PC-9 (cell line): ENCODE results near the gene UXS1. TPM values are rescaled to one million over a fixed set of nuclear protein-coding genes. Genes with fewer than 3 reads are reported as not detected.

Experiments used
- BruUV-seq: library from RNA; stranded (reverse); fragments of 400-500 nt; replicated peaks from 2 replicates; lab custom pipeline; 2021; lab: Mats Ljungman, UMichigan
- CTCF ChIA-PET: fragments of 300-600 bp; sonication (Branson Sonifier 250); formaldehyde crosslinking; loops from one replicate; lab custom pipeline; 2022; ENCODE audit warnings: antibody characterized with exemption; lab: Charles Lee
- POLR2A ChIA-PET: fragments of 300-600 bp; sonication (Branson Sonifier 250); formaldehyde crosslinking; loops from one replicate; lab custom pipeline; 2022; ENCODE audit warnings: antibody characterized with exemption; ENCODE audit not compliant: unreplicated experiment; lab: Charles Lee
- DNase-seq, 2 experiments: peaks; one replicate each; pipeline versions ENCODE4 v3.0.0 to v3.0.0-alpha.2; 2015 to 2022; ENCODE audit warnings: mixed read lengths in 1 of 2
- H2AFZ ChIP-seq: fragments of 200-600 bp; sonication (generic); 2 replicates; pipeline ENCODE4 v1.8.1; 2017; ENCODE audit warnings: antibody characterized with exemption
- H3F3A ChIP-seq: fragments of 200-600 bp; sonication (generic); 2 replicates; pipeline ENCODE4 v1.8.1; 2017; ENCODE audit warnings: antibody characterized with exemption, mild to moderate bottlenecking, low read depth; ENCODE audit not compliant: insufficient read depth
- H3K27ac ChIP-seq: fragments of 200-600 bp; sonication (generic); 2 replicates; pipeline ENCODE4 v1.6.1; 2016; ENCODE audit warnings: mixed run types
- H3K27me3 ChIP-seq: fragments of 200-600 bp; sonication (generic); 2 replicates; pipeline ENCODE4 v1.6.1; 2016; ENCODE audit warnings: low read depth, mixed run types; ENCODE audit not compliant: insufficient read depth
- H3K36me3 ChIP-seq: fragments of 200-600 bp; sonication (generic); 2 replicates; pipeline ENCODE4 v1.6.1; 2016; ENCODE audit warnings: low read depth, mixed run types
- H3K4me1 ChIP-seq: fragments of 200-600 bp; sonication (generic); replicated peaks from 2 replicates; pipeline ENCODE4 v1.6.1; 2016; ENCODE audit warnings: mixed run types; ENCODE audit not compliant: insufficient read depth
- H3K4me2 ChIP-seq: fragments of 200-600 bp; sonication (generic); 2 replicates; pipeline ENCODE4 v1.6.1; 2017; ENCODE audit warnings: mixed run types
- H3K4me3 ChIP-seq: fragments of 200-600 bp; sonication (generic); 2 replicates; pipeline ENCODE4 v1.6.1; 2016; ENCODE audit warnings: mixed run types
- H3K79me2 ChIP-seq: fragments of 200-600 bp; sonication (generic); 2 replicates; pipeline ENCODE4 v1.6.1; 2017; ENCODE audit warnings: low read depth, mixed run types
- H3K9me2 ChIP-seq: fragments of 200-600 bp; sonication (generic); 2 replicates; pipeline ENCODE4 v1.8.1; 2017; ENCODE audit warnings: mild to moderate bottlenecking; ENCODE audit not compliant: insufficient read depth
- H3K9me3 ChIP-seq: fragments of 200-600 bp; sonication (generic); 2 replicates; pipeline ENCODE4 v1.8.1; 2016; ENCODE audit warnings: low read depth; ENCODE audit not compliant: insufficient read depth
- H4K20me1 ChIP-seq: fragments of 200-600 bp; sonication (generic); 2 replicates; pipeline ENCODE4 v1.8.1; 2017; ENCODE audit not compliant: insufficient read depth
- CTCF ChIP-seq: fragments of 200-600 bp; sonication (generic); conservative IDR thresholded peaks from 2 replicates; pipeline ENCODE4 v1.6.1; 2017; ENCODE audit warnings: mixed run types, antibody characterized with exemption, mild to moderate bottlenecking, moderate library complexity
- EZH2 ChIP-seq: fragments of 200-600 bp; sonication (generic); IDR thresholded peaks from 2 replicates; pipeline ENCODE4 v1.8.0; 2017; ENCODE audit warnings: antibody characterized with exemption, low read depth
- intact Hi-C: fragments of 100-400 bp; cut with micrococcal nuclease; formaldehyde crosslinking; loops from one replicate; pipeline ENCODE4 v1.10.0; 2022; ENCODE audit not compliant: unreplicated experiment
- total RNA-seq: library from RNA; stranded (reverse); gene quantifications from 2 replicates; pipeline ENCODE4 v1.2.3, GENCODE V29; 2021

The UXS1 gene
- total RNA-seq, 1 experiment from 2014 or later: 65.6 TPM

DNA sequence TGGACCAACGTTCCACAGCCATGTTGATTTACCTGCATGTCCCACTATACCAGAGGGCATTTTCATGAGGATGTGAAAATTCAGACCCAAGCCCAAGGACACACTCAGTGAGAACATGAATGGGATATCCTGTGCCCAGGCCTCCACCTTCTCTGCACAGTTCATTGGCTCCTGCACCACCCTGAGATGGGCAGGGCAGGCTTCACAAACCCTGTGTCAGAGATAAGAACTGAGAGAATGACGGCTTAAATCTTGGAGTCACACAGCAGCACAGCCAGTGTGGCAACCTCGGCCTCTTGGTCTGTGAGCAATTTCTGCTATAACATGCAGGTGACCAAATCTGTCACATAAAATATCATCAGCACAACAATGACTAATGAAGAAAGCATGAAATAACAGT is 71.9 kb downstream of the UXS1 start:
- no TSS peak for BruUV-seq
- peaks cover 14% of the 10 kb centered on the region for H3K4me1 ChIP-seq
- no peak overlapping the region for H3K27ac ChIP-seq
- H3K9me3 ChIP-seq: no peaks in the 10 kb centered on the region
- CTCF ChIA-PET: no interaction called here
- H3K9me2 ChIP-seq: no peaks in the 10 kb centered on the region
- intact Hi-C loops: no loop called here
- H2AFZ ChIP-seq: no peak overlapping the region
- no peak overlapping the region for H3K4me2 ChIP-seq
- peaks cover 5% of the 10 kb centered on the region; the same call in 1 of the 2 replicates for H3F3A ChIP-seq
- DNase-seq: no peak
- TF ChIP-seq CTCF (no peak), EZH2 (no peak)
- no peak overlapping the region for H3K4me3 ChIP-seq
- no peaks in the 10 kb centered on the region for H3K79me2 ChIP-seq
- no peaks in the 10 kb centered on the region for H4K20me1 ChIP-seq
- no peaks in the 10 kb centered on the region for H3K27me3 ChIP-seq
- POLR2A ChIA-PET: no interaction called here
- H3K36me3 ChIP-seq: peaks cover 12% of the 10 kb centered on the region; the same call in 1 of the 2 replicates

DNA sequence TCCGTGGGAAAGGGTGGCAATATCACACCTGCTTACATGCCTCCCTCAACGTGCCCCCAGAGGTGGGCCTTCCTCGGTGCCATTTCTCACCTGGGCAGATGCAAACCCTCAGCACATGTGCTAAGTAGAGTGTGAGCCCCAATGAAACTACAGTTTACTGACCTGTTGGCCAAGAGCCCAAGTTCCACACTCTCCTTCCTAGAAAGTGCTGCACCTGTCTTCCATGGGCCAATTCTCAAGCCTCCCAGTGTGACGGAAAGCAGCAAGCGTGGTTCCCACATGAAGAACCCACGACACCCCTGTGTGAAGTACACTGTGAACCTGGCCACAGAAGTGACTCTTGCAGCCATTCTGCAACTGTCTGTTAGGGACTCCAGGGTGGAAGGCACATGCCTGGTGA is 73.7 kb downstream of the UXS1 start:
- TF ChIP-seq EZH2 (no peak), CTCF (no peak)
- H3K27me3 ChIP-seq: no peaks in the 10 kb centered on the region

DNA sequence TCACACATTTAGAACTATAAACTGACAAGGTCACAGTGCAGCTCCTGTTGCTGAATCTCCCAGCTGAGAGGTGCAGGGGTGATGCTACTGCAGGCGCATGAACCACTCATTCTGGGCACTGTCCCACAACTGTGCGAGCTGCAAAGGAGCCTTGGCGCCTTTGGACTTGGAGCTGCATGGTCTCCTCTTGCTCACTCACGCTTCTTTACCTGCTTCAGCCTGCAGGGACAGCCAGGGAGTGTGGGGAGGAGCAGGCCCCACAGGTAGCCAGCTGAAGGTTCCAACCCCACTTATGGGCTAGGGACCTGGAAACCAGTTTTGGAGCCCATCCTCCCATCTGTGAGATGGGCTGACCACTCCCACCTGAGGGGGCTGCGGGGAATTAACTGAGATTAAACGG is 75.0 kb downstream of the UXS1 start:
- no peaks in the 10 kb centered on the region for H3K27me3 ChIP-seq
- H3K9me3 ChIP-seq: no peaks in the 10 kb centered on the region
- CTCF ChIA-PET: no interaction called here
- H3K36me3 ChIP-seq: peaks cover 12% of the 10 kb centered on the region; the same call in 1 of the 2 replicates
- H3K4me2 ChIP-seq: no peak overlapping the region
- H3K27ac ChIP-seq: no peak overlapping the region
- intact Hi-C loops: no loop called here
- H4K20me1 ChIP-seq: no peaks in the 10 kb centered on the region
- no peak overlapping the region for H3K4me3 ChIP-seq
- POLR2A ChIA-PET: no interaction called here
- H3F3A ChIP-seq: peaks cover 14% of the 10 kb centered on the region; the same call in 1 of the 2 replicates
- no peaks in the 10 kb centered on the region for H3K9me2 ChIP-seq
- BruUV-seq: no TSS peak
- 0 out of 2 replicates have a peak, but pooled peaks cover 2% of the 10 kb centered on the region for H3K79me2 ChIP-seq
- peaks cover 30% of the 10 kb centered on the region for H3K4me1 ChIP-seq
- TF ChIP-seq CTCF: no peak
- TF ChIP-seq EZH2: no peak
- no peak overlapping the region for H2AFZ ChIP-seq
- DNase-seq: no peak

More for the DNA sequence above, 73.7 kb downstream of the UXS1 start:
- CTCF ChIA-PET: no interaction called here
- H3K9me3 ChIP-seq: no peaks in the 10 kb centered on the region
- peaks cover 12% of the 10 kb centered on the region; the same call in 1 of the 2 replicates for H3K36me3 ChIP-seq
- no peak for DNase-seq
- intact Hi-C loops: no loop called here
- H3K4me1 ChIP-seq: peaks cover 21% of the 10 kb centered on the region
- POLR2A ChIA-PET: no interaction called here
- no TSS peak for BruUV-seq
- H3K27ac ChIP-seq: no peak overlapping the region
- H3K4me2 ChIP-seq: no peak overlapping the region
- no peak overlapping the region for H2AFZ ChIP-seq
- no peaks in the 10 kb centered on the region for H3K79me2 ChIP-seq
- H3K4me3 ChIP-seq: no peak overlapping the region
- no peaks in the 10 kb centered on the region for H4K20me1 ChIP-seq
- H3K9me2 ChIP-seq: no peaks in the 10 kb centered on the region
- H3F3A ChIP-seq: peaks cover 13% of the 10 kb centered on the region; the same call in 1 of the 2 replicates
